Neuronal stem cell (in vitro differentiated cells): ENCODE measurements around the gene PSTPIP1.

ENCODE experiments used
- DNase-seq: peaks from one replicate; pipeline ENCODE4 v3.0.0-alpha.2; 2013; ENCODE audit warnings: low spot score
- H2AFZ ChIP-seq: one replicate; pipeline ENCODE4 v1.6.1; 2013; ENCODE audit warnings: mild to moderate bottlenecking, low read length, inconsistent platforms
- H2AK5ac ChIP-seq: 2 replicates; pipeline ENCODE4 v1.6.1; 2013; ENCODE audit warnings: low read depth, mild to moderate bottlenecking, inconsistent platforms, low read length, moderate library complexity, mixed read lengths
- H2BK120ac ChIP-seq: 2 replicates; pipeline ENCODE4 v1.6.1; 2013; ENCODE audit warnings: low read depth, mild to moderate bottlenecking, inconsistent platforms, low read length, moderate library complexity, mixed read lengths
- H2BK12ac ChIP-seq: one replicate; pipeline ENCODE4 v1.6.1; 2013; ENCODE audit warnings: low read length, inconsistent platforms
- H2BK15ac ChIP-seq: 2 replicates; pipeline ENCODE4 v1.6.1; 2013; ENCODE audit warnings: mild to moderate bottlenecking, low read length, inconsistent platforms, mixed read lengths
- H2BK5ac ChIP-seq: one replicate; pipeline ENCODE4 v1.6.1; 2013; ENCODE audit warnings: inconsistent platforms, mild to moderate bottlenecking, low read length, moderate library complexity
- H3K14ac ChIP-seq: one replicate; pipeline ENCODE4 v1.6.1; 2013; ENCODE audit warnings: low read length, inconsistent platforms
- H3K18ac ChIP-seq: 2 replicates; pipeline ENCODE4 v1.6.1; 2013; ENCODE audit warnings: low read length, inconsistent platforms
- H3K23ac ChIP-seq: 2 replicates; pipeline ENCODE4 v1.6.1; 2013; ENCODE audit warnings: low read depth, mild to moderate bottlenecking, mixed read lengths, low read length, inconsistent platforms; ENCODE audit not compliant: poor library complexity
- H3K27ac ChIP-seq: replicated peaks from 3 replicates; pipeline ENCODE4 v1.5.1; 2013; ENCODE audit warnings: low read length, inconsistent platforms
- H3K27me3 ChIP-seq, 3 experiments: 2 replicates each; pipeline ENCODE4 v1.6.1; 2013; ENCODE audit warnings: low read length in 3 of 3, mild to moderate bottlenecking in 2 of 3, inconsistent platforms in 1 of 3, low read depth in 1 of 3, mixed read lengths in 1 of 3, moderate library complexity in 1 of 3; ENCODE audit not compliant: control insufficient read depth in 3 of 3, insufficient read depth in 3 of 3
- H3K36me3 ChIP-seq, 2 donors: replicated peaks in 1 of 2; 2 replicates each; pipeline ENCODE4 v1.6.1; 2013; ENCODE audit warnings: low read length in 2 of 2; ENCODE audit not compliant: control insufficient read depth in 2 of 2, insufficient read depth in 2 of 2
- H3K4ac ChIP-seq: 2 replicates; pipeline ENCODE4 v1.6.1; 2013; ENCODE audit warnings: inconsistent platforms, mild to moderate bottlenecking, low read length, moderate library complexity
- H3K4me1 ChIP-seq, 2 donors: 1 replicate in 1 of 2; 2 replicates in 1 of 2; pipeline ENCODE4 v1.6.1; 2013; ENCODE audit warnings: low read length in 2 of 2, low read depth in 1 of 2; ENCODE audit not compliant: control insufficient read depth in 2 of 2, insufficient read depth in 1 of 2
- H3K4me2 ChIP-seq: one replicate; pipeline ENCODE4 v1.6.1; 2013; ENCODE audit warnings: mild to moderate bottlenecking, low read length, inconsistent platforms; ENCODE audit not compliant: insufficient read depth, poor library complexity, severe bottlenecking
- H3K4me3 ChIP-seq, 2 donors: 2 replicates each; pipeline ENCODE4 v1.5.1; 2013; ENCODE audit warnings: low read length in 2 of 2, mild to moderate bottlenecking in 2 of 2, inconsistent platforms in 1 of 2, moderate library complexity in 1 of 2
- H3K79me1 ChIP-seq: one replicate; pipeline ENCODE4 v1.6.1; 2013; ENCODE audit warnings: low read depth, mild to moderate bottlenecking, inconsistent platforms, low read length, moderate library complexity
- H3K9ac ChIP-seq: one replicate; pipeline ENCODE4 v1.6.1; 2013; ENCODE audit warnings: mild to moderate bottlenecking, low read depth, low read length, inconsistent platforms; ENCODE audit not compliant: poor library complexity
- H3K9me3 ChIP-seq, 2 donors: replicated peaks in 1 of 2; 2 replicates each; pipeline versions ENCODE3 to v1.6.1; 2013; ENCODE audit warnings: low read length in 2 of 2, mild to moderate bottlenecking in 2 of 2, inconsistent platforms in 1 of 2, low read depth in 1 of 2, mixed read lengths in 1 of 2, moderate library complexity in 1 of 2; ENCODE audit not compliant: control insufficient read depth in 2 of 2, insufficient read depth in 1 of 2
- H4K8ac ChIP-seq: one replicate; pipeline ENCODE4 v1.6.1; 2013; ENCODE audit warnings: low read depth, mild to moderate bottlenecking, inconsistent platforms, low read length, moderate library complexity
- H4K91ac ChIP-seq: one replicate; pipeline ENCODE4 v1.6.1; 2013; ENCODE audit warnings: low read length, low read depth, mild to moderate bottlenecking, inconsistent platforms; ENCODE audit not compliant: poor library complexity
- WGBS, 2 donors: extraction: QIAGEN DNeasy Blood & Tissue Kit; methylation state at CpG; one replicate each; pipeline ENCODE4 v1.1.7; 2013; ENCODE audit warnings: missing lambda C conversion rate in 2 of 2, mixed read lengths in 1 of 2; ENCODE audit not compliant: insufficient read length in 2 of 2, insufficient replicate concordance in 1 of 2; ENCODE audit errors: extremely low coverage in 2 of 2; 5-methylcytosine and 5-hydroxymethylcytosine counted together

Gene PSTPIP1

GRCh38 chr15:77064539-77065308 lies 69.8 kb downstream of the PSTPIP1 start:
- no peak overlapping the region for H2AFZ ChIP-seq
- H2BK120ac ChIP-seq: no peak overlapping the region
- H2BK5ac ChIP-seq: no peak overlapping the region
- no peak overlapping the region for H3K4me2 ChIP-seq
- H3K14ac ChIP-seq: no peak overlapping the region
- 100% methylated on average over 1 of the region's 6 CpGs for WGBS, 2 donors
- H3K27ac ChIP-seq: no peak overlapping the region
- H3K4ac ChIP-seq: no peak overlapping the region
- H3K79me1 ChIP-seq: no peaks in the 10 kb centered on the region
- no peaks in the 10 kb centered on the region for H3K27me3 ChIP-seq
- no peak overlapping the region for H2BK12ac ChIP-seq
- DNase-seq: no peak
- no peak overlapping the region for H4K8ac ChIP-seq
- peaks cover 10 to 12% of the 10 kb centered on the region in 2 donors for H3K4me1 ChIP-seq
- no peaks in the 10 kb centered on the region for H3K9me3 ChIP-seq
- no peak overlapping the region for H3K23ac ChIP-seq
- H3K18ac ChIP-seq: no peak overlapping the region
- H2AK5ac ChIP-seq: no peak overlapping the region
- H3K9ac ChIP-seq: no peak overlapping the region
- peaks cover 2 to 44% of the 10 kb centered on the region in 2 donors for H3K36me3 ChIP-seq
- no peak overlapping the region for H2BK15ac ChIP-seq
- no peak overlapping the region for H4K91ac ChIP-seq
- no peak overlapping the region for H3K4me3 ChIP-seq

GRCh38 chr15:77066971-77067690 lies 72.2 kb downstream of the PSTPIP1 start:
- Histone ChIP-seq H3K23ac (no peak overlapping the region), H2AFZ (no peak overlapping the region), H2BK15ac (no peak overlapping the region), H3K4me1 (peaks cover 5 to 10% of the 10 kb centered on the region in 2 donors), H3K9me3 (no peaks in the 10 kb centered on the region), H3K27me3 (no peaks in the 10 kb centered on the region), H2AK5ac (no peak overlapping the region), H3K27ac (no peak overlapping the region), H2BK12ac (no peak overlapping the region), H3K14ac (no peak overlapping the region), H3K4me3 (no peak overlapping the region), H4K91ac (no peak overlapping the region), H3K79me1 (no peaks in the 10 kb centered on the region), H3K18ac (no peak overlapping the region), H2BK120ac (no peak overlapping the region), H3K4me2 (no peak overlapping the region), H3K4ac (no peak overlapping the region), H3K36me3 (peaks cover 2 to 45% of the 10 kb centered on the region in 2 donors), H4K8ac (no peak overlapping the region), H2BK5ac (no peak overlapping the region), H3K9ac (no peak overlapping the region)
- WGBS, 2 donors: no CpG with 5 or more reads among the region's 3 CpGs
- DNase-seq: no peak

GRCh38 chr15:77067691-77068367 lies 72.9 kb downstream of the PSTPIP1 start:
- no peak overlapping the region for H3K4me3 ChIP-seq
- no peak overlapping the region for H4K8ac ChIP-seq
- no peak for DNase-seq
- no peak overlapping the region for H2BK15ac ChIP-seq
- H3K23ac ChIP-seq: no peak overlapping the region
- H3K79me1 ChIP-seq: no peaks in the 10 kb centered on the region
- H3K18ac ChIP-seq: no peak overlapping the region
- H2BK12ac ChIP-seq: no peak overlapping the region
- WGBS, 2 donors: no CpG with 5 or more reads among the region's 3 CpGs
- H3K4ac ChIP-seq: no peak overlapping the region
- no peak overlapping the region for H2AFZ ChIP-seq
- H3K9me3 ChIP-seq: no peaks in the 10 kb centered on the region
- H3K14ac ChIP-seq: no peak overlapping the region
- H3K4me2 ChIP-seq: no peak overlapping the region
- no peak overlapping the region for H2BK5ac ChIP-seq
- H2BK120ac ChIP-seq: no peak overlapping the region
- no peak overlapping the region for H4K91ac ChIP-seq
- no peak overlapping the region for H2AK5ac ChIP-seq
- H3K36me3 ChIP-seq: peaks cover 2 to 41% of the 10 kb centered on the region in 2 donors
- no peak overlapping the region for H3K9ac ChIP-seq
- H3K27ac ChIP-seq: no peak overlapping the region
- H3K4me1 ChIP-seq: peaks cover 5 to 10% of the 10 kb centered on the region in 2 donors
- H3K27me3 ChIP-seq: no peaks in the 10 kb centered on the region

- Histone ChIP-seq H3K4me1 (peaks cover 5 to 10% of the 10 kb centered on the region in 2 donors), H3K9ac (no peak overlapping the region), H4K91ac (no peak overlapping the region), H2AK5ac (no peak overlapping the region), H4K8ac (no peak overlapping the region), H2BK15ac (no peak overlapping the region), H3K27me3 (no peaks in the 10 kb centered on the region), H3K18ac (no peak overlapping the region), H3K23ac (no peak overlapping the region), H3K9me3 (no peaks in the 10 kb centered on the region), H3K27ac (no peak overlapping the region), H3K79me1 (no peaks in the 10 kb centered on the region), H2BK5ac (no peak overlapping the region), H3K4me3 (no peak overlapping the region), H3K14ac (no peak overlapping the region), H2AFZ (no peak overlapping the region), H3K4me2 (no peak overlapping the region), H3K36me3 (peaks cover 2 to 41% of the 10 kb centered on the region in 2 donors), H3K4ac (no peak overlapping the region), H2BK12ac (no peak overlapping the region), H2BK120ac (no peak overlapping the region)
- no peak for DNase-seq
- no CpG with 5 or more reads among the region's 7 CpGs for WGBS, 2 donors
Observed at GRCh38 chr15:77068633-77069032, 73.7 kb downstream of the PSTPIP1 start.
